Fibroblast of villous mesenchyme (primary cell): ENCODE results near the gene CRTC1. TPM values are rescaled to one million over a fixed set of nuclear protein-coding genes. Genes with fewer than 3 reads are reported as not detected.
A peak's percentile ranks its signal among the peaks of the same experiment; 100 is the strongest.

ENCODE experiments used
- DNase-seq: peaks from one replicate; pipeline ENCODE4 v3.0.0-alpha.2; 2010; ENCODE audit warnings: low read depth
- H3K4me3 ChIP-seq: 2 replicates; pipeline ENCODE4 v1.5.1; 2011; ENCODE audit warnings: low read depth, mild to moderate bottlenecking, low read length
- total RNA-seq: library from RNA; depleted of rRNA; stranded (reverse); fragments of >200 nt; gene quantifications from 2 replicates; pipeline ENCODE4 v1.2.3, GENCODE V29; 2012
- TF ChIP-seq, protein P1 (sequence below): IDR thresholded peaks from 2 replicates; pipeline ENCODE4 v1.5.1; 2012; ENCODE audit warnings: low read depth, mild to moderate bottlenecking, low read length; ENCODE audit not compliant: insufficient read depth

CRTC1 gene
- total RNA-seq, 1 donor: 2.2 TPM

- peak; percentile 66 for DNase-seq
- H3K4me3 ChIP-seq: peak overlapping the region; percentile 47
- TF ChIP-seq, protein P1, sequence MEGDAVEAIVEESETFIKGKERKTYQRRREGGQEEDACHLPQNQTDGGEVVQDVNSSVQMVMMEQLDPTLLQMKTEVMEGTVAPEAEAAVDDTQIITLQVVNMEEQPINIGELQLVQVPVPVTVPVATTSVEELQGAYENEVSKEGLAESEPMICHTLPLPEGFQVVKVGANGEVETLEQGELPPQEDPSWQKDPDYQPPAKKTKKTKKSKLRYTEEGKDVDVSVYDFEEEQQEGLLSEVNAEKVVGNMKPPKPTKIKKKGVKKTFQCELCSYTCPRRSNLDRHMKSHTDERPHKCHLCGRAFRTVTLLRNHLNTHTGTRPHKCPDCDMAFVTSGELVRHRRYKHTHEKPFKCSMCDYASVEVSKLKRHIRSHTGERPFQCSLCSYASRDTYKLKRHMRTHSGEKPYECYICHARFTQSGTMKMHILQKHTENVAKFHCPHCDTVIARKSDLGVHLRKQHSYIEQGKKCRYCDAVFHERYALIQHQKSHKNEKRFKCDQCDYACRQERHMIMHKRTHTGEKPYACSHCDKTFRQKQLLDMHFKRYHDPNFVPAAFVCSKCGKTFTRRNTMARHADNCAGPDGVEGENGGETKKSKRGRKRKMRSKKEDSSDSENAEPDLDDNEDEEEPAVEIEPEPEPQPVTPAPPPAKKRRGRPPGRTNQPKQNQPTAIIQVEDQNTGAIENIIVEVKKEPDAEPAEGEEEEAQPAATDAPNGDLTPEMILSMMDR: no peak
Measured at GRCh38 chr19:18700501-18701249, 17.2 kb downstream of the CRTC1 start.

- peak overlapping the region; percentile 47 for H3K4me3 ChIP-seq
- TF ChIP-seq, protein P1: no peak
- no peak for DNase-seq
Measured at GRCh38 chr19:18701250-18701608, 17.7 kb downstream of the CRTC1 start.

GRCh38 chr19:18704054-18704453 is 20.6 kb downstream of the CRTC1 start:
- TF ChIP-seq, protein P1: no peak
- DNase-seq: no peak
- H3K4me3 ChIP-seq: no peak overlapping the region

GRCh38 chr19:18704971-18705370 is 21.5 kb downstream of the CRTC1 start:
- DNase-seq: no peak
- H3K4me3 ChIP-seq: no peak overlapping the region
- TF ChIP-seq, protein P1: no peak

DNA sequence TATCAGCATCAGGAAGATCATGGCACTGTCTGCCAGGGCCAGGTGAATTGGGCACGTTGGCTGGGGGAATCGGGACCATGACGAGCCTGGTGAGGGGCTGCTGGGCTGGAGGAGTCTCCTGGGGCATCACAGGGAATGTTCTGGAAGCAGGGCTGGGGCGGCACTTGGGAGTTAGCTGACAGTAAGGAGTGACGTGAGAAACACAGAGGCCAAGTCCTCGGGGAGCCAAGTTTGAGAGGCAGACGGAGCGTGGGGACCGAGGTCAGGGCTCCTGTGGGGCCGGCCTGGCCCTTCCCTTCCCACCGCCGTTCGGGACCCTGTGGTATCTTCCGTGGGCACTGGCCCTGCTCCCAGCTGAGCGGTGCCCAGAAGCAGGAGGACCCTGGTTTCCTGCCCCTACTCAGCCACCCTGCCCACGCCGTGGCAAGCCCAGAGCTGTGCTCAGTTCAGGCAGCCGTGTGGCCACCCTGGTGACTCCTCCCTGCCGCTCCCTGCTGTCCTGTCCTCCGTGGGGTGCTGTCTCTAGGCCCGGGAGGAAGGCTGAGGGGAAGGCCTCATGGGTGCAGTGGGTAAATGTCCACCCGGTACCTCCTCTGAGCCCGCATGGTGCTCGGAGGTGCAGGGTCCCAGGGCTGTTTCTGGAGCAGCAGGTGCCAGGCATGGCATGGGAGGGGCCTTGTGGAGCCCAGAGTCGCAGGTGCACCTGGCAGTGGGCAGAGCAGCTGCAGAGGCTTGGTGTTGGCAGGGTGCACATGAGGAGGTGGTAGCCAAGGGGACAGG is 25.2 kb downstream of the CRTC1 start:
- DNase-seq: no peak
- TF ChIP-seq, protein P1: no peak
- no peak overlapping the region for H3K4me3 ChIP-seq

GRCh38 chr19:18709546-18709945 is 26.1 kb downstream of the CRTC1 start:
- TF ChIP-seq, protein P1: no peak
- DNase-seq: no peak
- H3K4me3 ChIP-seq: no peak overlapping the region

- H3K4me3 ChIP-seq: no peak overlapping the region
- TF ChIP-seq, protein P1: no peak
- DNase-seq: no peak
Measured at GRCh38 chr19:18710186-18710585, 26.7 kb downstream of the CRTC1 start.
